GM12873 (cell line): Measurements from ENCODE around the gene TRAF3.
A peak's percentile ranks its signal among the peaks of the same experiment; 100 is the strongest.

Source experiments
- CTCF ChIP-seq: IDR thresholded peaks from 2 replicates; pipeline ENCODE4 v1.5.1; 2012; ENCODE audit warnings: low read depth, mild to moderate bottlenecking, moderate library complexity, low read length, control low read depth; ENCODE audit not compliant: insufficient read depth; ENCODE audit errors: missing control alignments

TRAF3 gene

GRCh38 chr14:102785595-102785963 lies 8.3 kb downstream of the TRAF3 start:
- peak; percentile 43 for TF ChIP-seq CTCF

- TF ChIP-seq CTCF = no peak
Measured at GRCh38 chr14:102786768-102787167, 9.5 kb downstream of the TRAF3 start.

- no peak for TF ChIP-seq CTCF
Measured at GRCh38 chr14:102789349-102789748, 12.1 kb downstream of the TRAF3 start.

- no peak for TF ChIP-seq CTCF
Measured at GRCh38 chr14:102793531-102794328, 16.5 kb downstream of the TRAF3 start.

GRCh38 chr14:102795060-102795925 lies 18.0 kb downstream of the TRAF3 start:
- no peak for TF ChIP-seq CTCF

GRCh38 chr14:102796661-102797190 lies 19.5 kb downstream of the TRAF3 start:
- TF ChIP-seq CTCF = no peak

- TF ChIP-seq CTCF = no peak
Measured at GRCh38 chr14:102798926-102799325, 21.7 kb downstream of the TRAF3 start.
